ENCODE results near the gene GALNTL6. TPM values are rescaled to one million over a fixed set of nuclear protein-coding genes. Genes with fewer than 3 reads are reported as not detected.

Gene GALNTL6
- total and polyA plus RNA-seq, 2 donors from 2014 or later = 0.60 TPM; not detected in 1

GRCh38 chr4:172815499-172816164 is 1002.4 kb downstream of the GALNTL6 start:
- intact Hi-C loops (cut with DNase I) = no loop called here
- no peak overlapping the region for H3K27ac ChIP-seq (ENCODE audit: low read depth in 2 of 2, low read length in 2 of 2)
- no peaks in the 10 kb centered on the region for H3K27me3 ChIP-seq (ENCODE audit: control insufficient read depth, insufficient read depth, low read length)
- no peak overlapping the region for H3K9ac ChIP-seq (ENCODE audit: low read length in 3 of 3)
- no peak for TF ChIP-seq CTCF (IDR thresholded peaks at IDR 0.05; ENCODE audit: borderline replicate concordance, extremely low read depth, insufficient read depth)
- DNase-seq = no peak
- H3K4me3 ChIP-seq (ENCODE audit: low read length in 3 of 3) = no peak overlapping the region
- no peaks in the 10 kb centered on the region for H3K36me3 ChIP-seq (ENCODE audit: control insufficient read depth in 2 of 3, insufficient read depth in 3 of 3, low read length in 3 of 3)
- FAIRE-seq = no peak
- H3K4me1 ChIP-seq (ENCODE audit: control insufficient read depth in 2 of 3, insufficient read depth in 2 of 3, low read depth in 1 of 3, low read length in 3 of 3) = no peaks in the 10 kb centered on the region
- no peaks in the 10 kb centered on the region for H3K9me3 ChIP-seq (ENCODE audit: control insufficient read depth in 2 of 3, insufficient read depth in 1 of 3, low read length in 3 of 3)

GRCh38 chr4:172818901-172819300 is 1005.7 kb downstream of the GALNTL6 start:
- TF ChIP-seq CTCF (IDR thresholded peaks at IDR 0.05; ENCODE audit: borderline replicate concordance, extremely low read depth, insufficient read depth) = no peak
- no peak overlapping the region for H3K27ac ChIP-seq (ENCODE audit: low read depth in 2 of 2, low read length in 2 of 2)
- no peaks in the 10 kb centered on the region for H3K36me3 ChIP-seq (ENCODE audit: control insufficient read depth in 2 of 3, insufficient read depth in 3 of 3, low read length in 3 of 3)
- FAIRE-seq (no peak), DNase-seq (no peak)
- intact Hi-C loops (cut with DNase I) = no loop called here
- no peak overlapping the region for H3K9ac ChIP-seq (ENCODE audit: low read length in 3 of 3)
- H3K27me3 ChIP-seq (ENCODE audit: control insufficient read depth, insufficient read depth, low read length) = no peaks in the 10 kb centered on the region
- no peaks in the 10 kb centered on the region for H3K9me3 ChIP-seq (ENCODE audit: control insufficient read depth in 2 of 3, insufficient read depth in 1 of 3, low read length in 3 of 3)
- H3K4me3 ChIP-seq (ENCODE audit: low read length in 3 of 3) = no peak overlapping the region
- H3K4me1 ChIP-seq (ENCODE audit: control insufficient read depth in 2 of 3, insufficient read depth in 2 of 3, low read depth in 1 of 3, low read length in 3 of 3) = no peaks in the 10 kb centered on the region

- TF ChIP-seq CTCF (IDR thresholded peaks at IDR 0.05; ENCODE audit: borderline replicate concordance, extremely low read depth, insufficient read depth) = no peak
- Histone ChIP-seq H3K27ac (ENCODE audit: low read depth in 2 of 2, low read length in 2 of 2) (no peak overlapping the region), H3K9ac (ENCODE audit: low read length in 3 of 3) (no peak overlapping the region), H3K27me3 (ENCODE audit: control insufficient read depth, insufficient read depth, low read length) (no peaks in the 10 kb centered on the region), H3K4me3 (ENCODE audit: low read length in 3 of 3) (no peak overlapping the region), H3K4me1 (ENCODE audit: control insufficient read depth in 2 of 3, insufficient read depth in 2 of 3, low read depth in 1 of 3, low read length in 3 of 3) (no peaks in the 10 kb centered on the region), H3K36me3 (ENCODE audit: control insufficient read depth in 2 of 3, insufficient read depth in 3 of 3, low read length in 3 of 3) (no peaks in the 10 kb centered on the region), H3K9me3 (ENCODE audit: control insufficient read depth in 2 of 3, insufficient read depth in 1 of 3, low read length in 3 of 3) (no peaks in the 10 kb centered on the region)
- DNase-seq (no peak), FAIRE-seq (no peak)
- intact Hi-C loops (cut with DNase I) = no loop called here
These were observed 1006.1 kb downstream of the GALNTL6 start for GRCh38 chr4:172819353-172819752.

GRCh38 chr4:172822331-172822730 is 1009.1 kb downstream of the GALNTL6 start:
- FAIRE-seq (no peak), DNase-seq (peak in 2 of 5 donors; percentile 28 to 55)
- Histone ChIP-seq H3K27me3 (ENCODE audit: control insufficient read depth, insufficient read depth, low read length) (no peaks in the 10 kb centered on the region), H3K4me1 (ENCODE audit: control insufficient read depth in 2 of 3, insufficient read depth in 2 of 3, low read depth in 1 of 3, low read length in 3 of 3) (no peaks in the 10 kb centered on the region), H3K4me3 (ENCODE audit: low read length in 3 of 3) (no peak overlapping the region), H3K9me3 (ENCODE audit: control insufficient read depth in 2 of 3, insufficient read depth in 1 of 3, low read length in 3 of 3) (no peaks in the 10 kb centered on the region), H3K9ac (ENCODE audit: low read length in 3 of 3) (no peak overlapping the region), H3K27ac (ENCODE audit: low read depth in 2 of 2, low read length in 2 of 2) (no peak overlapping the region), H3K36me3 (ENCODE audit: control insufficient read depth in 2 of 3, insufficient read depth in 3 of 3, low read length in 3 of 3) (no peaks in the 10 kb centered on the region)
- intact Hi-C loops (cut with DNase I) = no loop called here
- TF ChIP-seq CTCF (IDR thresholded peaks at IDR 0.05; ENCODE audit: borderline replicate concordance, extremely low read depth, insufficient read depth) = no peak

Data from kidney (tissue), 14 donors.